K562 (cell line): ENCODE results near the gene FCHO1. TPM values are rescaled to one million over a fixed set of nuclear protein-coding genes. Genes with fewer than 3 reads are reported as not detected.

Experiments used
- E2F8 ChIP-seq: fragments of 450-650 bp; IDR thresholded peaks from 2 replicates; pipeline ENCODE4 v1.7.1; 2018; ENCODE audit warnings: mild to moderate bottlenecking, low read depth; ENCODE audit not compliant: partially characterized antibody
- HNRNPH1 ChIP-seq: fragments of 200-400 bp; formaldehyde crosslinking; optimal IDR thresholded peaks from 2 replicates; pipeline ENCODE3; 2017; ENCODE audit warnings: low read depth, mild to moderate bottlenecking, low read length, moderate library complexity
- MEF2A ChIP-seq: IDR thresholded peaks from 2 replicates; pipeline ENCODE4 v1.6.1; 2011; ENCODE audit warnings: low read depth, mild to moderate bottlenecking, low read length, moderate library complexity; ENCODE audit not compliant: control insufficient read depth
- NR2C1 ChIP-seq, 2 experiments: fragments of 450-650 bp; IDR thresholded peaks; 2 replicates each; pipeline ENCODE4 v1.6.1; 2017; ENCODE audit warnings: mild to moderate bottlenecking in 2 of 2, antibody characterized with exemption in 1 of 2, inconsistent platforms in 1 of 2, missing compliant biosample characterization in 1 of 2, missing genetic modification characterization in 1 of 2
- RUNX1 ChIP-seq: sonication (generic); IDR thresholded peaks from 2 replicates; pipeline ENCODE4 v1.6.1; 2016; ENCODE audit warnings: antibody characterized with exemption, low read depth
- SAFB ChIP-seq: fragments of 200-400 bp; formaldehyde crosslinking; IDR thresholded peaks from 2 replicates; pipeline ENCODE4 v1.6.1; 2017; ENCODE audit warnings: low read depth, low read length, borderline replicate concordance
- TFE3 ChIP-seq: fragments of 450-650 bp; formaldehyde crosslinking; IDR thresholded peaks from 2 replicates; pipeline ENCODE4 v1.4.0; 2020; ENCODE audit warnings: mild to moderate bottlenecking, mixed read lengths
- USF1 ChIP-seq: sonication (generic); formaldehyde crosslinking; IDR thresholded peaks from 2 replicates; pipeline ENCODE4 v1.9.0; 2022; ENCODE audit warnings: mild to moderate bottlenecking, missing genetic modification reagents
- VEZF1 ChIP-seq: fragments of 200-800 bp; sonication (Bioruptor generic); IDR thresholded peaks from 2 replicates; pipeline ENCODE4 v1.6.1; 2017; ENCODE audit warnings: missing genetic modification characterization, missing compliant biosample characterization
- ZNF165 ChIP-seq: fragments of 250-450 bp; sonication (Bioruptor Pico); IDR thresholded peaks from 2 replicates; pipeline ENCODE4 v1.4.0; 2020; ENCODE audit warnings: borderline replicate concordance
- ZNF253 ChIP-seq: fragments of 250-450 bp; sonication (Bioruptor Pico); conservative IDR thresholded peaks from 2 replicates; pipeline ENCODE4 v1.6.1; 2021; ENCODE audit warnings: mild to moderate bottlenecking
- ZNF280A ChIP-seq: fragments of 450-650 bp; IDR thresholded peaks from 2 replicates; pipeline ENCODE4 v1.6.1; 2018; ENCODE audit warnings: mild to moderate bottlenecking, low read depth; ENCODE audit not compliant: partially characterized antibody
- ZNF347 ChIP-seq: fragments of 450-650 bp; formaldehyde crosslinking; IDR thresholded peaks from 2 replicates; pipeline ENCODE4 v1.4.0; 2020; ENCODE audit warnings: low read depth, mild to moderate bottlenecking, moderate library complexity
- ZNF57 ChIP-seq: fragments of 450-650 bp; formaldehyde crosslinking; IDR thresholded peaks from 2 replicates; pipeline ENCODE4 v1.4.0; 2020; ENCODE audit warnings: mild to moderate bottlenecking, moderate library complexity
- ZSCAN32 ChIP-seq: fragments of 450-650 bp; formaldehyde crosslinking; IDR thresholded peaks from 2 replicates; pipeline ENCODE4 v1.4.0; 2020; ENCODE audit warnings: mild to moderate bottlenecking, moderate library complexity
- polyA plus RNA-seq, 8 experiments: library from polyadenylated mRNA; depleted of rRNA in 4 of 8; stranded (reverse) in 5 of 8; unstranded in 3 of 8; fragments of >200 nt; fragmentation: Nextera tagmentation in 2 of 8; fragmentation: Illumina TruSeq in 1 of 8; extraction: Ambion mirVana in 2 of 8; extraction: Trizol in 1 of 8; gene quantifications; 2 replicates each; pipeline versions ENCODE4 v1.2.1 to v1.2.3, GENCODE V29; 2011 to 2014; ENCODE audit warnings: inconsistent platforms in 1 of 8, missing spikeins in 1 of 8
- total RNA-seq, 7 experiments: library from RNA; depleted of rRNA in 6 of 7; stranded (reverse); fragments of >200 nt in 6 of 7; fragmentation: Illumina TruSeq in 2 of 7; extraction: Trizol in 2 of 7; gene quantifications; 2 replicates each; pipeline versions ENCODE4 v1.2.1 to v1.2.3, GENCODE V29; 2011 to 2021; ENCODE audit warnings: low replicate concordance in 1 of 7

The FCHO1 gene
- total and polyA plus RNA-seq, 9 of the 15 experiments (the other 6 are each of a cell fraction or from before 2014, with no cell fraction given): 0.21 to 58.9 (median 18.3) TPM

GRCh38 chr19:17751103-17751911 is at the start of gene FCHO1 (continued):
- TF ChIP-seq E2F8 (peak; percentile 36), ZNF165 (CRISPR knock-in tag) (no peak), VEZF1 (peak; percentile 98), SAFB (no peak), MEF2A (no peak), HNRNPH1 (no peak), ZNF280A (no peak), TFE3 (CRISPR knock-in tag) (no peak), RUNX1 (no peak), ZNF347 (CRISPR knock-in tag) (no peak), NR2C1 (IDR thresholded peaks at IDR 0.05) (no peak; the same call in 1 of the 2 replicates), NR2C1 (tag; IDR thresholded peaks at IDR 0.05) (no peak), ZSCAN32 (CRISPR knock-in tag) (no peak), ZNF57 (CRISPR knock-in tag) (no peak), USF1 (no peak), ZNF253 (no peak)
